ENCODE measurements around the gene KIF5C.

GRCh38 chr2:148899638-148900318, 24.8 kb downstream of the KIF5C start:
- TF ChIP-seq POLR2A (IDR thresholded peaks at IDR 0.05) (no peak), CTCF (IDR thresholded peaks at IDR 0.05) (no peak)

Data from body of pancreas (tissue), 4 donors.